Sigmoid colon (tissue), 4 donors: ENCODE data around the gene APBB1IP.

Source experiments
- CTCF ChIP-seq, 4 experiments: fragments of 450-650 bp in 3 of 4; fragments of 200-600 bp in 1 of 4; IDR thresholded peaks; one replicate each; pipeline ENCODE4 v1.5.1; 2016 to 2019; ENCODE audit warnings: antibody characterized with exemption in 4 of 4, mild to moderate bottlenecking in 3 of 4, moderate library complexity in 2 of 4
- POLR2A ChIP-seq, 2 donors: fragments of 450-650 bp; IDR thresholded peaks; one replicate each; pipeline ENCODE4 v1.6.1; 2016; ENCODE audit warnings: antibody characterized with exemption in 2 of 2, mild to moderate bottlenecking in 2 of 2, moderate library complexity in 2 of 2
- POLR2AphosphoS5 ChIP-seq, 4 donors: sonication (generic); formaldehyde crosslinking; IDR thresholded peaks; one replicate each; pipeline ENCODE4 v1.6.1; 2017; ENCODE audit warnings: antibody characterized with exemption in 4 of 4

GRCh38 chr10:26446258-26446657 is 8.1 kb downstream of the APBB1IP start:
- TF ChIP-seq CTCF (IDR thresholded peaks at IDR 0.05) (no peak), POLR2A (IDR thresholded peaks at IDR 0.05) (no peak), POLR2AphosphoS5 (IDR thresholded peaks at IDR 0.05) (no peak)
